HG03565 (cell line): ENCODE data around the gene MIS18A.

Experiments used
- ATAC-seq: cut with Tn5 transposase; IDR thresholded peaks from one replicate; pipeline ENCODE4 v1.9.1; 2021; ENCODE audit warnings: mild to moderate bottlenecking, moderate library complexity; ENCODE audit not compliant: unreplicated experiment

MIS18A gene

DNA sequence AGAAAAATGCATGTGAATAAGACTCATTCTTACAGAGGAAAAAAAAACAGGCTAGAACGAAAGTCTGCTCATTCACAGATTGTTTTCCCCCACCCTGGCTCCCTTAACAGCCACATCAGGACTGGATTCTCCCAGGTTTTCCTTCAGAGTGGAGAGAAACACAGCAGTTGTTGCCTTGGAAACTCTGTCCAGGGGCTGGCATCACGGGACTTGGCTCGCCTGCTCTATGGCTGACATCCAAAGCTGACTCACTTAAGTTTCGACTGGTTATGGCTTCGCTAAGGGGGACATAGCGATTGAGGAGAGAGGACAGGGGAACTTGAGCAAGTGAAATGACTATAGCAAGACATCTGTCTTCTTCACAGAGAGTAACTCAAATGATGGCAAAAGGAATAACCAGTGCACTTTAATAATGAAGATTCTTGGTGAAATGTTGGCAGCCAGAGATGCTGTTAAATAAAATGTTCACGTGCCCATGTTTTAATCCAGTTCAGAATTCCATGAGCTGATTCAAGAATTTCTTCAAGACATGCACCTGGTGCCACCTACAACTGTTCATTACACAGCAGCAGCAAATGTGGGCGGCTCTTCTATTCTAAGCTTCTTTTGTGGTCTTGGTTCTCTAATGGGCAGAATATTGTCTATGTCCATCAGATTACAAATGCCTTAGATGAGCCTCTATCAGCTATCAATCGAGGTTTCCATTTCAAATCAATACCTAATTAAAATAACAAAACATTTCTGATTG is 21.8 kb downstream of the MIS18A start:
- no peak for ATAC-seq

DNA sequence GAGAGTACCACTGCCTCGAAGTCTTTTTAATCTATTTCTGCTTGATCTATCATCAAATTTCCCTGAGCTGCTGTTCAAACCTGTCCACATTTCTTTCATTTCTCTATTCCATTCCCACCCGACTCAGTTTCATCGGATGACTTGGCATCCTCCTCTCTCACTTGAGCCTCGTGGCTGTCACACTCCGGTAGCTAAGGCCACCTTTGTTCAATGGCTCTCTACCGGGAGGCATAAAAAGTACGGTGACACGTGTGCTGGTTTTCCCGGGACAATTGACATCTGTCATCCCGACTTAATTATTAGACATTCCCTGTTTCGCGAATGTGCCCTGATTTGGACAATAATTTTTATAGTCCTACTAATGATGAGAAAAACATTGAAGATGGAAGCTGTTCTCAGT is 22.6 kb downstream of the MIS18A start:
- ATAC-seq, result no peak

DNA sequence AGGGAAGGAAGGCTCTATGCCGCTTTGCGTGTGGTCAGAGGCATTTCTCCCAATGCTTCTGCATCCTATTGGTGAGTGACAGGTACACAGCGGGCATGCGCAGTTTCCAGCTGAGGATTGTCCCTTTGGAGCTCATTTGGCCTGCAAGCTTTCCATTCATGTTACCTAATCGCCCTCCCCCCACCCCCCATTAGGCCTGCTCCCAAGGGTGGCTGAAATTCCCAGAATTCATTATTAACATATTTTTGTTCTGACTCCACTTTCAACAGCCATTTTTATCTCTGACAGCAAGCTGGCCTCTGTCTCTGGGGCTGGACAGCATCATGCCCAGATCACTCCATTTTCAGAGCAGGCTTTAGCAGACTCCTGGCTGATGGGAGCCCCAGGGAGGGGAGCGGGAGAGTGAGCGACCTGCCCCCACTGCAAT is 25.6 kb downstream of the MIS18A start:
- ATAC-seq, result no peak

DNA sequence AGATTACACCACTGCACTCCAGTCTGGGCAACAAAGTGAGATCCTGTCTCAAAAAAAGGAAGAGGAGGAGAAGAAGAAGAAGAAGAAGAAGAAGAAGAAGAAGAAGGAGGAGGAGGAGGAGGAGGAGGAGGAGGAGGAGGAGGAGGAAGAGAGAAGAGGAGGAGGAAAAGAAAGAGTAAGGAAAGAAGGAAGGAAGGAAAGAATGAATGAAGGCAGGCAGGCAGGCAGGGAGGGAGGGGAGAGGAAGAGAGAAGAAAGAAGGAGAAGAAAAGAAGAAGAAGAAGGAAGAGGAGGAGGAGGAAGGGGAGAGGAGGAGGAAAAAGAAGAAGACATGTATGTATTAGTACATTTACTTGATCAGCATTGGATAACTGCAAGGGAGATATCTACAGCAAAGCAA is 26.7 kb downstream of the MIS18A start:
- no peak for ATAC-seq

- ATAC-seq, result no peak
These were observed 29.2 kb downstream of the MIS18A start for GRCh38 chr21:32249511-32250280.

GRCh38 chr21:32248571-32249461 is 30.0 kb downstream of the MIS18A start:
- no peak for ATAC-seq

DNA sequence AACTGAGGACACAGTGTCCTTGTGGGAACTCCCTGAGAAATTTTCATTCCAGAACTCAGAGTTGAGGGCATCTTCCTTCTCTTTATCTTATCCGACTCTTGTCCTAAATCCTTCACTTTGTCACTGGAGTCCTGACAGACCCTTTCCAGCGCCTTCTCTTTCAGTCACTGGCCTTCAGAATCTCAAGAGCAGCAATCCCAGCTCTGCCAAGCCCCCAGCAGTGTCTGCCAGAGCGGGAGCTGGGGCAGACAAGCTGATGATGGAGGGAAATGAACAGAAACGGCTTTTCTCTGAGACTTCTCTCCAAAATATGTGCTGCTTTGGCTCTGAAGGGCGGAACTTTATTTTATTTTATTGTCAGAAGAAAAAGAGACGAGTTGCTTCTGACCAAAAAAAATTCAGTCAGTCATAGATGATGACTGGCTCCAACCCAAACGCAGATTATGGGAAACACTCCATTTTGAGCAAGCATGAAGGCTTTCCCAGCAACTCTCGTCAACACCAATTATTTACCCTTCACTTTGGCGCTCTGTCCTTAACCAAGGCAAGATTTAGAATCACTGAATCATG is 32.2 kb downstream of the MIS18A start:
- no peak for ATAC-seq

DNA sequence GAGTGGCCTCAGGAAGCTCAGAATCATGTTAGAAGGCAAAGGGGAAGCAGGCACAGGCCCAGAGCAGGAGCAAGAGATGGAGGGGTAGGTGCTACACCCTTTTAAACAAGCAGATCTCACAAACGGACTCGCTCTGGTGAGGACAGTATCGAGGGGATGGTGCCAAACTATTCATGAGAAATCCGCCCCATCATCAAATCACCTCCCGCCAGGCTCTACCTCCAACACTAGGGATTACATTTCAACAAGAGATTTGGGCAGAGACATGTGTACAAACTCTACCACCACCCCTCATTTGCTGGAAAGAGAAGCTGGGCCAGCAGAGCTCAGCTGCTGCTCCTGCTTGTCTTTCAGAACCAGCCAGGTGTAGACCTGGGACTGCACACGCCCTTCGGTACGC is 32.9 kb downstream of the MIS18A start:
- no peak for ATAC-seq

- peak; percentile 71 for ATAC-seq
These were observed 37.8 kb downstream of the MIS18A start for GRCh38 chr21:32240851-32241687.

DNA sequence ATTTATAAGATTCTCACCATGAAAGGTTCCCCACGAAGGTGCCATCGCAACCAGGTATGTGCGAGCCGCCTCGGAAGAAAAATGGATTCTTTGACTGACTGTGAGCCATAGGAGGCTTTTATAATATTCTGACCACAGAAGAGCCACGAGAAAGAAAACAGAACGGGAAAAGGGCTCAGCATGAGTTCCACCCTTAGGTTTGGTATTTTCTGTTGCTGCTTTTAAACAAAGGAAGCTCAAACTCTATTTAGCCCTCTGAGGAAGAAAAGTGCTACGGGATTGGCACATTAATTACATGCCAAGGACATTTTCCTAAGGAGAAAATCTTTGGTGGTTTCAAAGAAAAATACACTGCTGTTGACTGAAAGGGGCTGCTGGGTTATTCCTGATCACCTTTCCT is 39.3 kb downstream of the MIS18A start:
- ATAC-seq, result no peak

DNA sequence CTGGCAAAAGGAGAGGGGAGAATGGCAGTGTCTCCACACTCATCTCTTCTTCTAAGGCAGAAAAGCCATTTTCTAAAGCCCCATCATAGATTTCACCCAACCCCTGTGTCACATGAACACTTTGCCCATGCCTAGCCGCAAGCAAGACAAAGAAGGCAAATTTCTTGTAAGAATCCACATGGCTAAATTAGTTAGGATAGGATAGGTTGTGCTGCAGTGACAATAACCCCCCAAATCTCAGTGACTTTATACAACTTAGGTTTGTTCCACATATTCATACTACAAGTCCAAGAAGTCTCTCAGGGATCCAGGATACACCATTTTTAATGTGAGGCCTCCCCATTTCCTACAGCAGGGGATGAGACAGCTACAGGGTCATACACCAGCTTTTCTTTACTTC is 40.8 kb downstream of the MIS18A start:
- no peak for ATAC-seq

DNA sequence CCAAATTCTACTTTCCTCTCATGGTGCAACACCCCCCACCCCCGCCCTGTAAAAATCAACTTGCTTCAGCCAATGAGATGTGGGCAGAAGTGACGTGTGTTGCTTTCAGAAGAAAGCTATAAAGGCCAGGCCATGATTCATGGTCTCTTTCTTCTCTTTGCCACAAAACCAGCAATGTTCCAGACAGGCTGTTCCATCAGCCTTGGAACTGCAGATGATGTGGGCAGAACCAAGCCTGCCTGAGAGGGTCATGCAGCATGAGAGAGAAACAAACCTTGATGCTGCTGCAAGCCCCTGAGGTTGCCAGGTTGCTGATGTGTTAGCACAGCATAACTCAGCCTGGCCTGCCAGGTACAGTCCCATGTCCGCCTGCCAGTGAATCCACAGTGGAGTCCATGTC is 41.8 kb downstream of the MIS18A start:
- no peak for ATAC-seq

DNA sequence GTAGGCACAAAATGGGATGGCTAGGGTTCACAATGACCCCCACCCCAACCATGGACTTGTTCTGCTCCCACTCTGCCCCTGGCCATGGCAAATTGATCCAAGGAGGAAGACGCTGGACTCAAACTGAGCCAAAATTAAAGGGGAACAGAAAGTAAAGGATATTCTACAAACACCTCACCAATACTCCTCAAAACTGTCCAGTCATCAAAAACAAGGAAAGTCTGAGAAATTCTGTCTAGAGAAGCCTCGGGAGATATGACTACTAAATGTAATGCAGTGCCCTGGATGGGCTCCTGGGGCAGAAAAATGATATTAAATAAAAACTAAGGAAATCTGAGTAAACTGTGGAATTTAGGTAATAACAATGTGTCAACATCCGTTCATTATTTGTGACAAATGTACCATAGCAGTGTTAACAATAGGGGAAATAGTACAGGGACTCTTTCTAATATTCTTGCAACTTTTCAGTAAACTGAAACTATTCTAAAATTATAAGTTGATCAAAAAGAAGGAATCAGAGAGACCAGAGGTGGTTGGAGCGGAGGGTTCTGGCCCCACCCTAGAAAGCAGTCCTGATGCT is 45.0 kb downstream of the MIS18A start:
- no peak for ATAC-seq

- ATAC-seq, result no peak
These were observed 45.7 kb downstream of the MIS18A start for GRCh38 chr21:32233055-32233546.

DNA sequence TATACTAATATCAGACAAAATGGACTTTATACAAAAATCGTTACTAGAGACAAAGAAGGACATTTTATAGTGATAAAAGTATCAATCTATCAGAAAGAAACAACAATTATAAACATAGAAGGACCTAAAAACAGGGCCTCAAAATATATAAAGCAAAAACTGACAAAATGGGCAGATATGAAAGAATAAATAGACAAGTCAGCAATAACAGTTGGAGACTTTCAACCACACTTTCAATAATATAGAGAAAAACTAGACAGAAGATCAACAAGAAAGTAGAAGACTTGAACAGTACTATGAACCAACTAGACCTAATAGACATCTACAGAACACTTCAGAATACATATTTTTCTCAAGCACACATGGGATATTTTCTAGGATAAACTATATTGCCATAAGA is 52.4 kb downstream of the MIS18A start:
- no peak for ATAC-seq
